Panc1 (cell line): ENCODE data around the gene SLC39A7. TPM values are rescaled to one million over a fixed set of nuclear protein-coding genes. Genes with fewer than 3 reads are reported as not detected.
A peak's percentile ranks its signal among the peaks of the same experiment; 100 is the strongest.

ENCODE experiments used
- ATAC-seq: fragments of 200-7000 bp; cut with Tn5 transposase; 2 replicates; pipeline ENCODE4 v1.9.1; 2020; ENCODE audit warnings: mild to moderate bottlenecking, moderate library complexity
- BruUV-seq: library from RNA; stranded (reverse); fragments of 400-500 nt; replicated peaks from 2 replicates; lab custom pipeline; 2021; lab: Mats Ljungman, UMichigan
- CTCF ChIA-PET: fragments of 300-600 bp; sonication (Branson Sonifier 250); formaldehyde crosslinking; loops from one replicate; lab custom pipeline; 2022; ENCODE audit warnings: antibody characterized with exemption; lab: Charles Lee
- POLR2A ChIA-PET: fragments of 300-600 bp; sonication (Branson Sonifier 250); formaldehyde crosslinking; loops from one replicate; lab custom pipeline; 2022; ENCODE audit warnings: antibody characterized with exemption; lab: Charles Lee
- DNase-seq: peaks from one replicate; pipeline ENCODE4 v3.0.0-alpha.2; 2010; ENCODE audit warnings: low read depth, low spot score
- H3K27ac ChIP-seq: 2 replicates; pipeline ENCODE4 v1.5.1; 2011; ENCODE audit warnings: mild to moderate bottlenecking, low read length, inconsistent platforms
- H3K27me3 ChIP-seq: fragments of 200-500 bp; sonication (Bioruptor generic); 2 replicates; pipeline ENCODE4 v1.6.0; 2014; ENCODE audit warnings: low read length, inconsistent platforms; ENCODE audit not compliant: control insufficient read depth, insufficient read depth
- H3K36me3 ChIP-seq: fragments of 200-500 bp; sonication (Bioruptor generic); 2 replicates; pipeline ENCODE4 v1.5.1; 2014; ENCODE audit warnings: inconsistent platforms, mild to moderate bottlenecking, low read length, moderate library complexity; ENCODE audit not compliant: control insufficient read depth, insufficient read depth
- H3K4me1 ChIP-seq: 2 replicates; pipeline ENCODE4 v1.5.1; 2011; ENCODE audit warnings: inconsistent platforms, mild to moderate bottlenecking, low read length, moderate library complexity; ENCODE audit not compliant: control insufficient read depth, insufficient read depth
- H3K4me3 ChIP-seq, 2 experiments: 2 replicates each; pipeline ENCODE4 v1.5.1; 2011 to 2012; ENCODE audit warnings: low read depth in 2 of 2, low read length in 2 of 2, mild to moderate bottlenecking in 2 of 2, inconsistent platforms in 1 of 2, moderate library complexity in 1 of 2
- H3K9me3 ChIP-seq: fragments of 200-500 bp; sonication (Bioruptor generic); 2 replicates; pipeline ENCODE4 v1.5.1; 2014; ENCODE audit warnings: low read depth, mild to moderate bottlenecking, inconsistent platforms, low read length, moderate library complexity; ENCODE audit not compliant: control insufficient read depth, insufficient read depth
- CTCF ChIP-seq: fragments of 450-650 bp; IDR thresholded peaks from 2 replicates; pipeline ENCODE4 v1.5.1; 2017; ENCODE audit warnings: mild to moderate bottlenecking
- POLR2AphosphoS5 ChIP-seq: IDR thresholded peaks from 2 replicates; pipeline ENCODE4 v1.6.1; 2012; ENCODE audit warnings: mild to moderate bottlenecking, low read depth, low read length, moderate library complexity
- SIN3A ChIP-seq: IDR thresholded peaks from 2 replicates; pipeline ENCODE4 v1.6.1; 2012; ENCODE audit warnings: low read depth, mild to moderate bottlenecking, low read length, moderate library complexity, borderline replicate concordance; ENCODE audit not compliant: insufficient read depth
- TCF7L2 ChIP-seq: IDR thresholded peaks from 2 replicates; pipeline ENCODE4 v1.6.1; 2011; ENCODE audit warnings: mild to moderate bottlenecking, low read depth, low read length, inconsistent platforms
- in situ Hi-C: cut with HindIII; loops from 2 replicates; pipeline ENCODE4 v1.10.0; 2016; ENCODE audit warnings: low sequenced_read_pairs, low pct_unique_long_range_greater_than_20kb
- intact Hi-C: fragments of 100-400 bp; cut with micrococcal nuclease; formaldehyde crosslinking; loops from one replicate; pipeline ENCODE4 v1.10.0; 2022; ENCODE audit not compliant: unreplicated experiment
- microRNA-seq: library from miRNA; unstranded; fragments of <30 nt; microRNA quantifications from one replicate; pipeline ENCODE4 v1.1.0, GENCODE V29; 2020; ENCODE audit not compliant: unreplicated experiment
- total RNA-seq: library from RNA; stranded (reverse); gene quantifications from one replicate; pipeline ENCODE4 v1.2.1, GENCODE V29; 2021; ENCODE audit not compliant: unreplicated experiment
- TF ChIP-seq, protein P1 (sequence below), 2 experiments: IDR thresholded peaks; 2 replicates each; pipeline ENCODE4 v1.6.1; 2011 to 2012; ENCODE audit warnings: low read depth in 2 of 2, control low read depth in 1 of 2, low read length in 1 of 2, mild to moderate bottlenecking in 1 of 2, moderate library complexity in 1 of 2; ENCODE audit not compliant: insufficient read depth in 1 of 2

Gene SLC39A7
- total RNA-seq, 1 experiment from 2014 or later = 135 TPM

- H3K27me3 ChIP-seq = no peaks in the 10 kb centered on the region
- peaks cover 4% of the 10 kb centered on the region; the same call in 1 of the 2 replicates for H3K36me3 ChIP-seq
- no peak overlapping the region; the same call in 1 of the 2 replicates for H3K27ac ChIP-seq
- DNase-seq (no peak), ATAC-seq (no peak)
- intact Hi-C loops = no loop called here
- in situ Hi-C loops = no loop called here
- no peak for TF ChIP-seq POLR2AphosphoS5
- TF ChIP-seq, protein P1, sequence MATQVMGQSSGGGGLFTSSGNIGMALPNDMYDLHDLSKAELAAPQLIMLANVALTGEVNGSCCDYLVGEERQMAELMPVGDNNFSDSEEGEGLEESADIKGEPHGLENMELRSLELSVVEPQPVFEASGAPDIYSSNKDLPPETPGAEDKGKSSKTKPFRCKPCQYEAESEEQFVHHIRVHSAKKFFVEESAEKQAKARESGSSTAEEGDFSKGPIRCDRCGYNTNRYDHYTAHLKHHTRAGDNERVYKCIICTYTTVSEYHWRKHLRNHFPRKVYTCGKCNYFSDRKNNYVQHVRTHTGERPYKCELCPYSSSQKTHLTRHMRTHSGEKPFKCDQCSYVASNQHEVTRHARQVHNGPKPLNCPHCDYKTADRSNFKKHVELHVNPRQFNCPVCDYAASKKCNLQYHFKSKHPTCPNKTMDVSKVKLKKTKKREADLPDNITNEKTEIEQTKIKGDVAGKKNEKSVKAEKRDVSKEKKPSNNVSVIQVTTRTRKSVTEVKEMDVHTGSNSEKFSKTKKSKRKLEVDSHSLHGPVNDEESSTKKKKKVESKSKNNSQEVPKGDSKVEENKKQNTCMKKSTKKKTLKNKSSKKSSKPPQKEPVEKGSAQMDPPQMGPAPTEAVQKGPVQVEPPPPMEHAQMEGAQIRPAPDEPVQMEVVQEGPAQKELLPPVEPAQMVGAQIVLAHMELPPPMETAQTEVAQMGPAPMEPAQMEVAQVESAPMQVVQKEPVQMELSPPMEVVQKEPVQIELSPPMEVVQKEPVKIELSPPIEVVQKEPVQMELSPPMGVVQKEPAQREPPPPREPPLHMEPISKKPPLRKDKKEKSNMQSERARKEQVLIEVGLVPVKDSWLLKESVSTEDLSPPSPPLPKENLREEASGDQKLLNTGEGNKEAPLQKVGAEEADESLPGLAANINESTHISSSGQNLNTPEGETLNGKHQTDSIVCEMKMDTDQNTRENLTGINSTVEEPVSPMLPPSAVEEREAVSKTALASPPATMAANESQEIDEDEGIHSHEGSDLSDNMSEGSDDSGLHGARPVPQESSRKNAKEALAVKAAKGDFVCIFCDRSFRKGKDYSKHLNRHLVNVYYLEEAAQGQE (IDR thresholded peaks at IDR 0.05; ENCODE audit: insufficient read depth in 1 of 2, low read depth in 2 of 2, low read length in 1 of 2) = no peak
- POLR2A ChIA-PET = interaction anchor here (1.2 kb wide), 1 partner anchor 10 kb away, joined by 4 read pairs; no protein-coding TSS in a partner anchor
- H3K4me1 ChIP-seq = peaks cover 14% of the 10 kb centered on the region
- TSS peak; percentile 44 for BruUV-seq
- H3K9me3 ChIP-seq = no peaks in the 10 kb centered on the region
- no peak overlapping the region for H3K4me3 ChIP-seq
- CTCF ChIA-PET = no interaction called here
Observed at GRCh38 chr6:33251395-33252012, 50.8 kb downstream of the SLC39A7 start.

DNA sequence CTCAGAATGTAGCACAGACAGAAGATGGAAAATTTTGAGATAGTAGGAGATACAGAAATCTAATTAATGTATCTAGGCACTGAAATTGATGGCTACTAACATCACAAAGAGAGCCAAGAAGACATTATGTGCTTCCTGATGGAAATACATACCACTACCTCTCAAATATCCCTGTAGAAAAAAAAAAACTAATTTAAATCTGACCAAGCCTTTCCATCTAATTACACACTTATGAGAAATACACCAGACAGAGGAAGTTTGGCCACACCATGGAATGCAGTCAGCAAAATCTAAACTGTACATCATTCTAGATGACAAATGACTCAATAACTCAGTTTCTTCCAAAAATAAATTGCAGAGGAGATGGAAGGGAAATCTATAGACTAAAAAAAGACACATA lies 52.1 kb downstream of the SLC39A7 start:
- intact Hi-C loops = no loop called here
- ChIA-PET CTCF (no interaction called here), POLR2A (no interaction called here)
- no peak overlapping the region for H3K27ac ChIP-seq
- H3K9me3 ChIP-seq = no peaks in the 10 kb centered on the region
- peaks cover 4% of the 10 kb centered on the region; the same call in 1 of the 2 replicates for H3K36me3 ChIP-seq
- no peak for TF ChIP-seq SIN3A
- TF ChIP-seq POLR2AphosphoS5 = no peak
- TF ChIP-seq CTCF = no peak
- TF ChIP-seq, protein P1 (IDR thresholded peaks at IDR 0.05; ENCODE audit: insufficient read depth in 1 of 2, low read depth in 2 of 2, low read length in 1 of 2) = no peak
- no peak for TF ChIP-seq TCF7L2
- H3K27me3 ChIP-seq = no peaks in the 10 kb centered on the region
- in situ Hi-C loops = no loop called here
- no peak for ATAC-seq
- no peak overlapping the region for H3K4me3 ChIP-seq
- no peak for DNase-seq
- no TSS peak for BruUV-seq
- peaks cover 14% of the 10 kb centered on the region for H3K4me1 ChIP-seq

Small RNA genes lying within 50 kb of the gene (microRNA-seq; reads per million reads assigned to microRNA genes)
- 7.0 reads per million, percentile 21 among the genes with 10 or more reads in this experiment for gene MIR219A1

Other genes with a start within 250 kb of the SLC39A7 start
- 2.8 TPM for gene HLA-DMA, start 247.8 kb upstream of the SLC39A7 start, total RNA-seq
- 209 TPM for gene BRD2, start 232.3 kb upstream of the SLC39A7 start, total RNA-seq
- 0.08 TPM for gene HLA-DOA, start 191.3 kb upstream of the SLC39A7 start, total RNA-seq
- 0.69 TPM for gene HLA-DPA1, start 127.2 kb upstream of the SLC39A7 start, total RNA-seq
- gene HLA-DPB1, start 124.9 kb upstream of the SLC39A7 start, total RNA-seq = 0.64 TPM
- 0.57 TPM for gene COL11A2, start 8.4 kb upstream of the SLC39A7 start, total RNA-seq
- 27.4 TPM for gene RXRB, start 202 bp upstream of the SLC39A7 start, total RNA-seq
- 7.4 TPM for gene HSD17B8, start 3.8 kb downstream of the SLC39A7 start, total RNA-seq
- 33.7 TPM for gene RING1, start 7.6 kb downstream of the SLC39A7 start, total RNA-seq
- gene VPS52, start 71.0 kb downstream of the SLC39A7 start, total RNA-seq = 77.7 TPM
- gene RPS18, start 71.2 kb downstream of the SLC39A7 start, total RNA-seq = 1,987 TPM
- 6.0 TPM for gene B3GALT4, start 76.3 kb downstream of the SLC39A7 start, total RNA-seq
- 80.6 TPM for gene WDR46, start 88.4 kb downstream of the SLC39A7 start, total RNA-seq
- 101 TPM for gene PFDN6, start 88.7 kb downstream of the SLC39A7 start, total RNA-seq
- 84.4 TPM for gene RGL2, start 98.1 kb downstream of the SLC39A7 start, total RNA-seq
- gene TAPBP, start 113.2 kb downstream of the SLC39A7 start, total RNA-seq = 246 TPM
- 16.0 TPM for gene ZBTB22, start 116.9 kb downstream of the SLC39A7 start, total RNA-seq
- gene DAXX, start 122.1 kb downstream of the SLC39A7 start, total RNA-seq = 77.6 TPM
- 81.8 TPM for gene KIFC1, start 191.0 kb downstream of the SLC39A7 start, total RNA-seq
- gene PHF1, start 210.1 kb downstream of the SLC39A7 start, total RNA-seq = 51.6 TPM
- gene CUTA, start 217.2 kb downstream of the SLC39A7 start, total RNA-seq = 338 TPM
- gene SYNGAP1, start 219.2 kb downstream of the SLC39A7 start, total RNA-seq = 29.0 TPM